Small intestine (tissue), 16 donors: Measurements from ENCODE around the gene S100A16. TPM values are rescaled to one million over a fixed set of nuclear protein-coding genes. Genes with fewer than 3 reads are reported as not detected.
A peak's percentile ranks its signal among the peaks of the same experiment; 100 is the strongest.

Source experiments
- DNase-seq, 2 donors: peaks; one replicate each; pipeline versions ENCODE4 v3.0.0 to v3.0.0-alpha.2; 2013
- FAIRE-seq: peaks from 2 replicates; lab custom pipeline; 2012; peaks lifted over from hg19 to GRCh38; lab: Jason Lieb, UNC
- H3K27ac ChIP-seq, 3 donors: one replicate each; pipeline ENCODE4 v1.5.1; 2013; ENCODE audit warnings: low read length in 2 of 3, mild to moderate bottlenecking in 2 of 3, control low read depth in 1 of 3, inconsistent platforms in 1 of 3, low read depth in 1 of 3, moderate library complexity in 1 of 3
- H3K27me3 ChIP-seq, 3 donors: one replicate each; pipeline ENCODE4 v1.6.1; 2013; ENCODE audit warnings: low read length in 3 of 3, inconsistent platforms in 1 of 3; ENCODE audit not compliant: control insufficient read depth in 3 of 3, insufficient read depth in 3 of 3
- H3K36me3 ChIP-seq, 3 donors: one replicate each; pipeline ENCODE4 v1.6.1; 2013; ENCODE audit warnings: low read length in 3 of 3, inconsistent platforms in 1 of 3, low read depth in 1 of 3, mild to moderate bottlenecking in 1 of 3, moderate library complexity in 1 of 3; ENCODE audit not compliant: control insufficient read depth in 3 of 3, insufficient read depth in 2 of 3
- H3K4me1 ChIP-seq, 3 donors: one replicate each; pipeline ENCODE4 v1.6.1; 2013; ENCODE audit warnings: low read length in 2 of 3, inconsistent platforms in 1 of 3, low read depth in 1 of 3, mild to moderate bottlenecking in 1 of 3, moderate library complexity in 1 of 3; ENCODE audit not compliant: control insufficient read depth in 3 of 3, insufficient read depth in 2 of 3
- H3K4me3 ChIP-seq, 3 donors: one replicate each; pipeline ENCODE4 v1.5.1; 2013; ENCODE audit warnings: low read length in 3 of 3, control low read depth in 1 of 3, inconsistent platforms in 1 of 3, low read depth in 1 of 3, mild to moderate bottlenecking in 1 of 3, moderate library complexity in 1 of 3
- H3K9me3 ChIP-seq, 2 donors: one replicate each; pipeline ENCODE4 v1.6.1; 2013; ENCODE audit warnings: low read depth in 1 of 2, low read length in 1 of 2; ENCODE audit not compliant: control insufficient read depth in 2 of 2, insufficient read depth in 1 of 2
- WGBS, 3 donors: extraction: QIAGEN DNeasy Blood & Tissue Kit; methylation state at CpG; one replicate each; pipeline ENCODE4 v1.1.7; 2013; 5-methylcytosine and 5-hydroxymethylcytosine counted together
- long read RNA-seq, 10 donors: transcript quantifications; one replicate each; lab custom pipeline, GENCODE V29; 2026
- polyA plus RNA-seq, 4 donors: library from polyadenylated mRNA; stranded (reverse) in 3 of 4; unstranded in 1 of 4; fragments of 200-250 nt in 3 of 4; fragments of 120-200 nt in 1 of 4; gene quantifications; one replicate each; pipeline versions ENCODE4 v1.2.1 to v1.2.3, GENCODE V29; 2013
- donor health status: healthy with polysubstance abuse.
- donor health status: control.
- donor health status: control.
- donor health status: Bipolar disorder and iron deficiency.
- donor health status: healthy.

The S100A16 gene
- polyA plus RNA-seq = 100 to 1,000 TPM; 122 to 389 (median 315) TPM
- long read RNA-seq, donor 1 = 0 reads
- long read RNA-seq, donor 2, transcript S100A16-204 (3 exons, 1,118 nt) = major isoform, 18 of 22 reads
- long read RNA-seq, donor 2, partial matches to known transcripts = 0 of 22 reads
- long read RNA-seq, donor 2, other reads (novel, unspliced or antisense) = 0 of 22 reads
- long read RNA-seq, donor 3, transcript S100A16-204 (3 exons, 1,118 nt) = major isoform, 41 of 70 reads
- long read RNA-seq, donor 3, transcript S100A16-203 (3 exons, 956 nt) = minor isoform, 22 of 70 reads
- long read RNA-seq, donor 3, partial matches to known transcripts = 6 of 70 reads
- long read RNA-seq, donor 3, other reads (novel, unspliced or antisense) = 0 of 70 reads
- long read RNA-seq, donor 4, partial matches to known transcripts = 0 of 2 reads
- long read RNA-seq, donor 4, other reads (novel, unspliced or antisense) = 0 of 2 reads
- long read RNA-seq, donor 5, transcript S100A16-204 (3 exons, 1,118 nt) = major isoform, 16 of 19 reads
- long read RNA-seq, donor 5, partial matches to known transcripts = 0 of 19 reads
- long read RNA-seq, donor 5, other reads (novel, unspliced or antisense) = 0 of 19 reads
- long read RNA-seq, donor 6, transcript S100A16-203 (3 exons, 956 nt) = minor isoform, 7 of 49 reads
- long read RNA-seq, donor 6, transcript S100A16-204 (3 exons, 1,118 nt) = major isoform, 42 of 49 reads
- long read RNA-seq, donor 6, partial matches to known transcripts = 0 of 49 reads
- long read RNA-seq, donor 6, other reads (novel, unspliced or antisense) = 0 of 49 reads
- long read RNA-seq, donor 7 = 0 reads
- long read RNA-seq, donor 8, transcript S100A16-204 (3 exons, 1,118 nt) = major isoform, 8 of 11 reads
- long read RNA-seq, donor 8, partial matches to known transcripts = 0 of 11 reads
- long read RNA-seq, donor 8, other reads (novel, unspliced or antisense) = 0 of 11 reads
- long read RNA-seq, donor 9, transcript S100A16-204 (3 exons, 1,118 nt) = major isoform, 14 of 16 reads
- long read RNA-seq, donor 9, partial matches to known transcripts = 0 of 16 reads
- long read RNA-seq, donor 9, other reads (novel, unspliced or antisense) = 0 of 16 reads
- long read RNA-seq, donor 10, transcript S100A16-204 (3 exons, 1,118 nt) = major isoform, 47 of 71 reads
- long read RNA-seq, donor 10, transcript S100A16-203 (3 exons, 956 nt) = minor isoform, 24 of 71 reads
- long read RNA-seq, donor 10, partial matches to known transcripts = 0 of 71 reads
- long read RNA-seq, donor 10, other reads (novel, unspliced or antisense) = 0 of 71 reads

- Histone ChIP-seq H3K4me3 (peak within 1 kb of the TSS; percentile 45 to 80 (median 48)), H3K27me3 (no peaks in the 10 kb centered on the region), H3K27ac (peak within 1 kb of the TSS; percentile 92 to 96 (median 92)), H3K9me3 (no peaks in the 10 kb centered on the region), H3K4me1 (peaks cover 7 to 80% (median 10%) of the 10 kb centered on the region in 3 donors), H3K36me3 (peaks cover 0 to 15% (median 0%) of the 10 kb centered on the region in 3 donors)
- DNase-seq (peak; percentile 92 to 97), FAIRE-seq (no peak)
- WGBS, 3 donors = 15 to 38% (median 32%) methylated on average over 9 of the region's 9 CpGs
These were observed at the start of gene S100A16 for GRCh38 chr1:153612755-153613331. Gene S100A16, minus strand, starts transcription at chr1:153613137. Its CDS starts 4,986 bp downstream, at chr1:153608151.

DNA sequence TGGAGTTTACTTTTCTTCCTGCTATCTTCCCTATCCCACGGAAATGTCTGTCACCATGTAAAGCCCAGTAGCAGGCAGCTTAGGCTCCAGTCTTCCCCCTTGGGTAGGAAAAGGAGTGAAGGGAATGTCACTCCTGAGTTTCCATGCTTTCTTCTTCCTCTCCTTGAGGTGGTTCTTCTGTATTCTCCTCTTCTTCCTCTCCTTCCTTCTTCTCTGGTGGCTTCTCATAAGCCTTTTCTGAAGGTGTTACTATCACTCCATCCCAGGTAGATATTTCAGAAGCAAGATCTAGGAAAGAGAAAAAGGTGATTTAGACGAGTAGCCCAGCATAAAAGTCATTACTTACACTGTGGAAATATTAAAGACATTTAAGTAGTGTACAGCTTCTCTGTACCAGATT is 49.3 kb upstream of the S100A16 start:
- Histone ChIP-seq H3K9me3 (no peaks in the 10 kb centered on the region), H3K36me3 (peaks cover 16 to 50% (median 19%) of the 10 kb centered on the region in 3 donors), H3K27ac (no peak overlapping the region), H3K27me3 (no peaks in the 10 kb centered on the region), H3K4me1 (peaks cover 0 to 6% (median 0%) of the 10 kb centered on the region in 3 donors), H3K4me3 (no peak overlapping the region)
- FAIRE-seq (no peak), DNase-seq (no peak)
- 52 to 65% (median 62%) methylated on average over 2 of the region's 2 CpGs for WGBS, 3 donors

DNA sequence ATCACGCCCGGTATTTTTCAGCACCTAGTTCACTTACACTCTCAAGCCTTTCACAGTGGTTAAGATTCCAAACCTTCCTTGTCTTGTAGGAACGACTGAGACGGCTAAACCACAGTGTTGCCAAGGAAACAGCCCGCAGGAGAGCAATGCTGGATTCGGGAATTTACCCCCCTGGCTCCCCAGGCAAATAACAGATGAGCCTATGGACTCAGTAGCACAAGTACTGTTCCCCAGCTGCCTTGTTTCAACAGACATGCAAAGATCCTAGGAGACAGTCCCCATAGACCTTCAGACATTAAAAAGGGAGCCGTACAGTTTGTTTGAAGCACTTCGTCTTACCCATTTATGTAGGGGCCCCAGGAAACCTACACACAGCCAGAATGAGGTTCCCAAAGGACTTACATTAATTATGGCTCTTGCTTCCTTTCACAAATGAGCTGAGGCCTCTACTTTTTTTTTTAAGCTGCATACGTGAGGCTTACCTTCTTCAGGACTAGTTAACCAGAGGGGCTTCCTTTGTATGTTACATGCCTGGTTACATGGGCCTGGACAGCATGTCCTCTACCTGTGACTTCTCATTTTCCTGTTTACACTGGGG is 48.3 kb upstream of the S100A16 start:
- Histone ChIP-seq H3K36me3 (peaks cover 15 to 40% (median 16%) of the 10 kb centered on the region in 3 donors), H3K4me3 (no peak overlapping the region), H3K27me3 (no peaks in the 10 kb centered on the region), H3K9me3 (no peaks in the 10 kb centered on the region), H3K27ac (no peak overlapping the region), H3K4me1 (peaks cover 0 to 6% (median 0%) of the 10 kb centered on the region in 3 donors)
- 62 to 80% (median 74%) methylated on average over 9 of the region's 9 CpGs for WGBS, 3 donors
- DNase-seq (no peak), FAIRE-seq (no peak)

GRCh38 chr1:153659656-153660055 is 46.7 kb upstream of the S100A16 start:
- DNase-seq = peak in 1 of 2 donors; percentile 36
- no peaks in the 10 kb centered on the region for H3K27me3 ChIP-seq
- peak overlapping the region in 1 of 3 donors; percentile 93 for H3K27ac ChIP-seq
- peaks cover 0 to 6% (median 0%) of the 10 kb centered on the region in 3 donors for H3K4me1 ChIP-seq
- no peak for FAIRE-seq
- peak overlapping the region in 2 of 3 donors; percentile 71 to 85 for H3K4me3 ChIP-seq
- 55 to 62% (median 58%) methylated on average over 9 of the region's 9 CpGs for WGBS, 3 donors
- peaks cover 10 to 32% (median 12%) of the 10 kb centered on the region in 3 donors for H3K36me3 ChIP-seq
- no peaks in the 10 kb centered on the region for H3K9me3 ChIP-seq

DNA sequence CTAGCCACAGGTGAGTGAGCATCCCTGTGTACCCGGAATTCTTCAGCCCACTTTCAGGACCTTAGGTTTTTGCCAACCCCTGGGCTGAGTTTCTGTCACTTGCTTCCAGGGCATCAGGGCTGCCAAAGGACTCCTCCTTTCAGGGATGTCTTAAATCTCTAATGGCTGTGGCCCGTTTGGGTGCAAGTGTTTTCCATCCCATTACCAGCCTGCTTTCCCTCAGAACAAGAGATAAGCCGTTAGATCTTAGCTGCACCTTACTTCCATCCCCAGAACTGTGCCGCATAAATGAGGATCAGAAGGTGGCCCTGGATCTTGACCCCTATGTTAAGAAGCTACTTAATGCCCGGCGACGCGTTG is 46.2 kb upstream of the S100A16 start:
- H3K36me3 ChIP-seq = peaks cover 8 to 27% (median 12%) of the 10 kb centered on the region in 3 donors
- FAIRE-seq (no peak), DNase-seq (no peak)
- WGBS, 3 donors = 9 to 27% (median 15%) methylated on average over 8 of the region's 8 CpGs
- H3K27ac ChIP-seq = peak overlapping the region; percentile 49 to 93 (median 90)
- peaks cover 0 to 6% (median 0%) of the 10 kb centered on the region in 3 donors for H3K4me1 ChIP-seq
- peak overlapping the region; percentile 71 to 85 (median 74) for H3K4me3 ChIP-seq
- H3K9me3 ChIP-seq = no peaks in the 10 kb centered on the region
- no peaks in the 10 kb centered on the region for H3K27me3 ChIP-seq

GRCh38 chr1:153658400-153659174 is 45.6 kb upstream of the S100A16 start, which contains the start of gene SNAPIN:
Gene SNAPIN, plus strand, starts transcription at chr1:153658703. Its CDS starts 41 bp downstream, at chr1:153658744.
- Histone ChIP-seq H3K27me3 (no peaks in the 10 kb centered on the region), H3K36me3 (peaks cover 8 to 25% (median 10%) of the 10 kb centered on the region in 3 donors), H3K4me3 (peak within 1 kb of the TSS; percentile 71 to 85 (median 74)), H3K9me3 (no peaks in the 10 kb centered on the region), H3K4me1 (peaks cover 0 to 6% (median 0%) of the 10 kb centered on the region in 3 donors), H3K27ac (peak within 1 kb of the TSS; percentile 74 to 93 (median 90))
- DNase-seq = peak; percentile 92 to 96
- FAIRE-seq = no peak
- 2 to 3% (median 2%) methylated on average over 50 to 53 of the region's 53 CpGs for WGBS, 3 donors

DNA sequence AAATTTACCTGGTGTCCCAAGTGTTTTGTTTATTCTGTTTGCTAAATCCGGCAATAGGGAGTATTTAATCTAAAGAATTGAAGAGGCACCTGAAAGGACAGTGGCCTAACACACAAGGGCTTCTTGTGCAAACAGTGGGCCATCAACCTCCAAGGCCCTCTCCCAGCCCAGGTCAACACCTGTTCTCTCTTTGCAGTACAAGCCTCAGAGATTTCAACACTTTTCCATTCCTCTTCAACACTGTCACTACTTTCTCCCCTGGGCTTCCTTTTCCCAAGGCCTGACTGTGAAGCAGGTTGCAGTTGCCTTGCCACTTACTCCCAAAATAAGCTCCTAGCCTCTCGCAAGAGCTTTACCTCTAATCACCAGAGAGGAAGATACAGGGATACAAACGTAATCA is 42.4 kb upstream of the S100A16 start:
- Histone ChIP-seq H3K27ac (no peak overlapping the region), H3K36me3 (peaks cover 0 to 7% (median 0%) of the 10 kb centered on the region in 3 donors), H3K4me1 (peaks cover 0 to 15% (median 0%) of the 10 kb centered on the region in 3 donors), H3K27me3 (no peaks in the 10 kb centered on the region), H3K4me3 (no peak overlapping the region), H3K9me3 (no peaks in the 10 kb centered on the region)
- WGBS, 3 donors = 88 to 91% (median 90%) methylated on average over 3 of the region's 3 CpGs
- FAIRE-seq = no peak
- no peak for DNase-seq
